ENCODE measurements around the gene ABCA1.

ABCA1 gene

GRCh38 chr9:104892701-104893100 lies 35.3 kb downstream of the ABCA1 start:
- DNase-seq (ENCODE audit: low read depth) = no peak
- H3K4me3 ChIP-seq (ENCODE audit: low read depth, low read length) = no peak overlapping the region
- TF ChIP-seq CTCF (IDR thresholded peaks at IDR 0.05; ENCODE audit: low read depth, low read length) (no peak), POLR2A (IDR thresholded peaks at IDR 0.05; ENCODE audit: extremely low read depth, insufficient read length) (no peak), MAX (IDR thresholded peaks at IDR 0.05; ENCODE audit: low read depth, low read length) (no peak), MYC (IDR thresholded peaks at IDR 0.05; ENCODE audit: low read depth, low read length) (no peak)

- no peak overlapping the region for H3K4me3 ChIP-seq (ENCODE audit: low read depth, low read length)
- TF ChIP-seq POLR2A (IDR thresholded peaks at IDR 0.05; ENCODE audit: extremely low read depth, insufficient read length) (no peak), CTCF (IDR thresholded peaks at IDR 0.05; ENCODE audit: low read depth, low read length) (no peak), MAX (IDR thresholded peaks at IDR 0.05; ENCODE audit: low read depth, low read length) (no peak)
Measured at GRCh38 chr9:104890433-104890770, 37.6 kb downstream of the ABCA1 start.

GRCh38 chr9:104885818-104886709 lies 41.9 kb downstream of the ABCA1 start:
- no peak overlapping the region for H3K4me3 ChIP-seq (ENCODE audit: low read depth, low read length)
- no peak for DNase-seq (ENCODE audit: low read depth)
- TF ChIP-seq POLR2A (IDR thresholded peaks at IDR 0.05; ENCODE audit: extremely low read depth, insufficient read length) = no peak
- no peak for TF ChIP-seq MYC (IDR thresholded peaks at IDR 0.05; ENCODE audit: low read depth, low read length)
- TF ChIP-seq MAX (IDR thresholded peaks at IDR 0.05; ENCODE audit: low read depth, low read length) = no peak
- no peak for TF ChIP-seq CTCF (IDR thresholded peaks at IDR 0.05; ENCODE audit: low read depth, low read length)

More at GRCh38 chr9:104890433-104890770, 37.6 kb downstream of the ABCA1 start:
- no peak for DNase-seq (ENCODE audit: low read depth)

GRCh38 chr9:104883169-104883568 lies 44.8 kb downstream of the ABCA1 start:
- DNase-seq (ENCODE audit: low read depth) = no peak
- no peak overlapping the region for H3K4me3 ChIP-seq (ENCODE audit: low read depth, low read length)
- no peak for TF ChIP-seq CTCF (IDR thresholded peaks at IDR 0.05; ENCODE audit: low read depth, low read length)
- TF ChIP-seq MYC (IDR thresholded peaks at IDR 0.05; ENCODE audit: low read depth, low read length) = no peak
- no peak for TF ChIP-seq MAX (IDR thresholded peaks at IDR 0.05; ENCODE audit: low read depth, low read length)
- no peak for TF ChIP-seq POLR2A (IDR thresholded peaks at IDR 0.05; ENCODE audit: extremely low read depth, insufficient read length)

- TF ChIP-seq MYC (IDR thresholded peaks at IDR 0.05; ENCODE audit: low read depth, low read length) (no peak), MAX (IDR thresholded peaks at IDR 0.05; ENCODE audit: low read depth, low read length) (no peak), CTCF (IDR thresholded peaks at IDR 0.05; ENCODE audit: low read depth, low read length) (no peak), POLR2A (IDR thresholded peaks at IDR 0.05; ENCODE audit: extremely low read depth, insufficient read length) (no peak)
- DNase-seq (ENCODE audit: low read depth) = no peak
- no peak overlapping the region for H3K4me3 ChIP-seq (ENCODE audit: low read depth, low read length)
Measured at GRCh38 chr9:104882566-104882965, 45.4 kb downstream of the ABCA1 start.

Measured in NB4 (cell line).